GM21717 (cell line): Measurements from ENCODE around the gene FDCSP.
"Not testable (repeated sequence)": the region's sequence is repeated elsewhere in the genome, so short reads cannot be mapped to it uniquely, and the experiment has no call there.

Experiments
- ATAC-seq: cut with Tn5 transposase; IDR thresholded peaks from one replicate; pipeline ENCODE4 v1.9.1; 2021; ENCODE audit warnings: mild to moderate bottlenecking, moderate library complexity; ENCODE audit not compliant: unreplicated experiment

FDCSP gene

GRCh38 chr4:70239131-70239883, 13.4 kb downstream of the FDCSP start:
- ATAC-seq: no peak

- ATAC-seq: no peak
Measured at GRCh38 chr4:70239884-70240591, 14.1 kb downstream of the FDCSP start.

- not testable (repeated sequence) for ATAC-seq
Measured at GRCh38 chr4:70242297-70242696, 16.4 kb downstream of the FDCSP start, which contains the start of gene CSN3. TSS of gene CSN3 (plus strand) at chr4:70242597. CDS start at chr4:70244820, 2,223 bp downstream.

- no peak for ATAC-seq
Measured at GRCh38 chr4:70243091-70243490, 17.2 kb downstream of the FDCSP start.

GRCh38 chr4:70251250-70251944, 25.5 kb downstream of the FDCSP start:
- no peak for ATAC-seq

GRCh38 chr4:70251945-70252277, 26.0 kb downstream of the FDCSP start:
- ATAC-seq: no peak

- ATAC-seq: no peak
Measured at GRCh38 chr4:70269674-70270073, 43.8 kb downstream of the FDCSP start.

GRCh38 chr4:70277121-70277520, 51.2 kb downstream of the FDCSP start:
- no peak for ATAC-seq

GRCh38 chr4:70280567-70280966, 54.6 kb downstream of the FDCSP start:
- ATAC-seq: no peak
